Measurements from ENCODE around the gene SNRNP25.

The SNRNP25 gene

DNA sequence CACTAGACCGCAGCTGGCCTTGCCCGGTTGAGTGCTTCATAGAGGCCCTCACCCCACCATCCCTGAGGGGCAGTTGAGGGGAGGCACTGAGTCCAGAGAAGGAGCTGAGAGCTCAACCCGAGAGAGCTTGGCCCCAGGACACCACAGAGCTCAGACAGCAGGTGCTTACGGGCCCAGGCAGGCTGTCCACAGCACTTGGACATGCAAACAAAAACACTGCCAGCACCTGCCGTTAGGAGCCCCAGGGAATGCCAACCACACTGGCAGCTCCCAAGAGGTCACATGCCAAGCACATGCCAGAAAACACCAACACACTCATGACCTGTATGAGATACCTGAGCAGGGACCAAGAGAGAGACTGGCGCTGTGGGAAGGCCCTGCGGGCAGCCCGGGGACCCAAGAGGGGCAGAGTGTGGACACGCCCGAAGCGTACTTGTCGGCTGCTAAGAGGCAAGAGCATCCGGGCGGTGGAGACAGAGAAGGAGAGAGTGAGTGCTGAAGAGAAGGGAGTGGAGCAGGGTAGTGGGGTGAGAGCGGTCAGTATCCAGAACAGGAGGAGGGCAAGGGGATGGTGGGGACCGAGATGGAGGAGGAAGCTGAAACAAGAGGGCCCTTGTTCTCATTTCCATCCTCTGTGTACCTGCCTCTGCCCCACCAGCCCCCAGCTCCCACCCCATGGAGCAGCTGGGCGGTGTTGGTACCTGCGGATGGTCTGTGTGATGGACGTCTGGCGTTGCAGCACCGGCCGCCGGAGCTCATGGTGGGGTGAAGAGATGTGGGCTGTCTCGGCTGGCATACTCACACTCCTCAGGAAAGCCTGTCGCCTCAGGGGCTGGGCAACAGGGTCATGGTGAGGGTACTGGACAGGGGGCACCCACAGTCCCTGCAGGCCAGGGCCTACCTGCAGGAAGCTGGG lies 10.6 kb downstream of the SNRNP25 start:
- no peak for DNase-seq

DNA sequence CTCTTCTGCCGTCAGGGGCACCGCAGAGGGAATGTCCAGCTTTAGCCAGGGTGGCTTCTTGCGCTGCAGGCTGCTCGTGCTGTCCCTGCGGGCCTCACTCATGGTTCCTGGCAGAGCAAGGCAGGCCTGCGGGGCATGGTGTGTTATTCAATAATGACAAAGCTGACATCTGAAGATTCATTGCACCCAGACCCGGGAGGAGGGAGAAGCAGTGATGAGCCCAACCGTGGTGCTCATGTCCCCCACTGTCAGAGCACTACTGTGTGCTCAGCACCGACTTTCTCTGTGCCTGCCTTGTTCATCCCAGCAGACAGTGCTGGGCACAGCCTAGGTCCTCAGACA lies 11.3 kb downstream of the SNRNP25 start:
- no peak for DNase-seq

DNA sequence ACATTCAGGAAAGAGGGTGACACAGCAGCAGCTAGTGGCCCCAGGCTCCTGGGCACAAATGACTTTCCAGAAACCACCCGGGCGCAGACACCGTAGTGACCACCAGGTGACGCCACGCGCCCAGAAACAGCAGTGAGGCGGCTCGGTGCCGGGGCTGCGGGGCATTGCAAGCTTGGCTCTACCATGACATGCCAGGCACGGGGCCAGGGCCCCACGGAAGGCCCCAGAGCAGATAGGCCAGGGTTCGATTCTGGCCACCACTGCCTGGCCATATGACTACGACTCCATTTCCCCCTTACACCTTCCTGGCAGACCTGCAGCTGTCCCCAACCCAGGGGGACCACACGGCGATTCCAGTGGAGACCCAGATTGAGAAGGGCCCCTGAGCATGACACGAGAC lies 12.1 kb downstream of the SNRNP25 start:
- peak; percentile 78 to 84 for DNase-seq

DNA sequence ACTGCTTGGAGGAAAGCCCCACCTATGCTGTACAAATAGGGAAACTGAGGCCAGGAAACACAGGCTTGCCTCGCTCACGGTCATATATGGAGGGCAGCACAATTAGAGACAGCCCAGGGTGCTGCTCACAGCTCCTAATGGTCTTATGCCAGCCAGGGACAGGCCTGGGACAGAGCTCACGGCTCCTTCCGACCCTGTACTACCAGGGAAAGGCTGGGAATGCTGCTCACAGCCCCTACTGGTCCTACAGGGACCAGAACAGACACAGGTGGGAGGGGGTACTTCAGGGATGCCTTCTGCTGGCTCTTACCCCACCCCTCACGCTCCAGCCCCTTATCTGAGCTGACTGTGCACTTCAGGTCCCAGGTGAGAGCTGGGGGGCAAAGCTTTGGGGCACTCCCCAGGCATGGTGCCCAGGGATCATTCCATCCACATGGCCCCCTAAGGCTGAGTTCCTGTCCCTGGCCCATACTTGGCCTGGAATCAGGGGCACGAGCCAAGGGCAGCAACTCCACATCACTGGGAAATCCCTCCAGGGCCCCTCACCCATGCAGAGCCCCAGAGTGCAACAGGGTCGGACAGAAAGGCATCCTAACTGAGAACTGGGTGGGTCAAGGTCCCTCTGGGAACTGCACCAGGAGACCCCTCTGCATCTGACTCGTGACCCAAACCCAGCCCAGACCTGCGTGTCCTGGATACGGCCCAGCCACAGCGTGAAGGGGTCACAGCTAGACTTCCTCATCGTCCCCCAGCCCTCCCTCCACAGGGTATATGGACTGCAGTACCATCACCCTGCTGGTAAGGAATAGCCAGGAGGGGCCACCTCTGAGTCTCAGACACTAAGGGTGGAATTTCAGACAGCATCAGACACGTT lies 12.9 kb downstream of the SNRNP25 start:
- DNase-seq = no peak

DNA sequence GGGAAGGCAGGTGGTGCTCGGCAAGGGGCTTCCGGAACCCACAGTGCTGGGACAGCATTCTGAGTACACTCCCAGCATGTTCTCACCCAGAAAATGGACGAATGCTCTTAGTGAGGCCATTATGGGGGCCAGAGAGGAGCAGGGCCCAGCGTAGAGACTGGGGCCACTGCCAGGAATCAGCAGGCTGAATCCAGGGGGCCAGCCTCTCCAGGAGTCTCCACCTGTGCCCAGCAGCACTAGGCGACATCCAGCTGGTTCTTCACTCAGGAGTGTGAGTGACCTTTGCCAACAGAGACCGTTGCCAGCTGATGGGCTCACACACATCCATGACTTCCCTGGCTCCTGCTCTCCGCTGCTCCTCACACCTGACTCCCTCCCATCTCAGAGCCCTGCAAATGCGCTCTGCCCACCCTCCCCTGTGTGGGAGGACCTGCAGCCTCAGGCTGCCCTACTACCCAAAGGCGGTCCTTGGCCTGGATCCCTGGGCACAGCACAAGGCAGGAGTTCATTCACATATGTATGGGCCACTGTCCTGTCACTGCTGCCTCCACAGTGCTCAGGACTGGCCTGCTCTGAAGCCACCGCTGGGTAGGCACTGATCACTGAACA lies 13.7 kb downstream of the SNRNP25 start:
- no peak for DNase-seq

DNA sequence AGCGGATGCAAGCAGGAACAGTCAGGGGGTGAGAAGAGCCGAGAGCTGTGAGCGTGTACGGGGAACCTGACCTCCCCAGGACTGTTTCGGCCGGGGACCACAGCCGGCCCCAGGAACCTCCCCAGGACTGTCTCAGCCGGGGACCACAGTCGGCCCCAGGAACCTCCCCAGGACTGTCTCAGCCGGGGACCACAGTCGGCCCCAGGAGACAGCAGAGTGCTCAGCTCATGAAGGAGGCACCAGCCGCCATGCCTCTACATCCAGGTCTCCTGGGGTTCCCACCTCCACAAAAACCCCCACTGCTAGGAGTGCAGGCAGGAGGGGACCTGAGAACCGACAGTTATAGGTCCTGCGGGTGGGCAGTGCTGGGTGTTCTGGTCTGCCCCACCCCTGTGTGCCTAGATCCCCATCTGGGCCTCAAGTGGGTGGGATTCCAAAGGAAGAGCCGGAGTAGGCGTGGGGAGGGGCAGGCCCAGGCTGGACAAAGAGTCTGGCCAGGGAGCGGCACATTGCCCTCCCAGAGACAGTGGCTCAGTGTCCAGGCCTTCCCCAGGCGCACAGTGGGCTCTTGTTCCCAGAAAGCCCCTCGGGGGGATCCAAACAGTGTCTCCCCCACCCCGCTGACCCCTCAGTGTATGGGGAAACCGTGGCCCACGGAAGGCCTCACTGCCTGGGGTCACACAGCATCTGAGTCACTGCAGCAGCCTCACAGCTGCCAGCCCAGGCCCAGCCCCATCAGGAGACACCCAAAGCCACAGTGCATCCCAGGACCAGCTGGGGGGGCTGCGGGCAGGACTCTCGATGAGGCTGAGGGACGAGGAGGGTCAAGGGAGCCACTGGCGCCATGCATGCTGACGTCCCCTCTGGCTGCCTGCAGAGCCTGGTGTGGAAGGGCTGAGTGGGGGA lies 14.5 kb downstream of the SNRNP25 start:
- DNase-seq = no peak

DNA sequence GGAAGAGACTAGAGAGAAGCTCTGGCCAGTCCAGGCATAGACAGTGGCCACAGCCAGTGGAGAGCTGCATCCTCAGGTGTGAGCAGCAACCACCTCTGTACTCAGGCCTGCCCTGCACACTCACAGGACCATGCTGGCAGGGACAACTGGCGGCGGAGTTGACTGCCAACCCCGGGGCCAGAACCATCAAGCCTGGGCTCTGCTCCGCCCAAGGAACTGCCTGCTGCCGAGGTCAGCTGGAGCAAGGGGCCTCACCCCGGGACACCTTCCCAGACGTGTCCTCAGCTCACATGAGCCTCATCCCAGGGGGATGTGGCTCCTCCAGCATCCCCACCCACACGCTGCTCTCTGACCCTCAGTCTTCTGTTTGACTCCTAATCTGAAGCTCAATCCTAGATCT lies 15.6 kb downstream of the SNRNP25 start:
- no peak for DNase-seq

DNA sequence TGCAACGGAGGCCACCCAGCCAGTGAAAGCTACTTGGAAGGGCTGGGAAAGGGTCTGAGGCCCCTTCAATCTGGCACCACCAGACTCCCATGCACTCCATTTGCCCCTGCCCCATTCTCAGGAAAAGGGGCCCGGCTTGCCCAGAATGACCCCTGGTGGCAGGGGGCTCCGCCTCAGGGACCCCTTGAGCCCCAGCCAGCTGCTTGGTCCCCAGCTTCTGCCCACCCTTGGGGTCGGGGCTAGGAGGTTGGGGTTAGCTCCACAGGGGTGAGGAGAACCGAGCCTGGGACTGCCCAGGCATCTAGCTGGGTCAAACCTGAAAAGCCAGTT lies 17.5 kb downstream of the SNRNP25 start:
- DNase-seq = no peak

DNA sequence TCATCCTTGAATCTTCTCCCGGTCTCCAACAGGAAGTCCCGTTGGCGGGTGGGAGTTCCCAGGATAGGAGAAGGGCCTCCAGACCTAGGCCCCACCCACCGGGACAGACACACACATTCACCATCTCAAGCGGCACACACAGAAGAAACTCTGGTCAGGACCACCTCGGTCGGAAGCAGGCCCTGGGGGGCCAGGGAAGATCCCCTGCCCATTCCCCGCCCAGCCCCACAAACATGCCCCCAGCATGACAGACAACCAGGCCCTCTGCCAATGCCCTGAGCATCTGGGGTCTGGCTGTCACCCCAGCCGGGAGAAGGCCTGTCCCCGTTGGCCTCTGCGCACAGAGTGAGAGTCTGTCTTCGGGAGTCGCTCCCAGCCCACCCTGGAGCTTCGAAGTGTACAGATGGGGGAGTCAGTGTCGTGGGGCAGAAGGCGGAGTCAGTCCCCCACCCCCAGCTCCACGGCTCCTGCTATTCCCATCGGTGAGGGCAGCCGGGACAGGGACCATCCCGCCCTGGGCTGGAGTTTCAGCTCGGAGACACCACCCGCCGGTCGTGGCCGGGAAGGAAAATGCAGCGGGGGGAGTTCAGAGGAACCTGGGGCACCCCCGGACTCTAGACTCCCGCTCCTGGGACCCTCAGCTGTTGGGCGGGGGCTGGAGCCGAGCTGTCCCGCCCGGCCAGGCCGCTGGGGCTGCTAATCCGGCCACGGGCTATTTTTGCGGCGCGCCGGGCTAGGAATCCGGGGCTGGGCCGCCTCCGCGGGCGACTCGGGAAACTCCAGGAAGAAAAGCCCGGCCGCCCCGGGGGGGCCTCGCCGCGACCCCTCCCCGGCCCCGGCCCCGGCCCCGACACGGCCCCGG lies 18.1 kb downstream of the SNRNP25 start:
- DNase-seq = peak in 1 of 2 donors; percentile 13

DNA sequence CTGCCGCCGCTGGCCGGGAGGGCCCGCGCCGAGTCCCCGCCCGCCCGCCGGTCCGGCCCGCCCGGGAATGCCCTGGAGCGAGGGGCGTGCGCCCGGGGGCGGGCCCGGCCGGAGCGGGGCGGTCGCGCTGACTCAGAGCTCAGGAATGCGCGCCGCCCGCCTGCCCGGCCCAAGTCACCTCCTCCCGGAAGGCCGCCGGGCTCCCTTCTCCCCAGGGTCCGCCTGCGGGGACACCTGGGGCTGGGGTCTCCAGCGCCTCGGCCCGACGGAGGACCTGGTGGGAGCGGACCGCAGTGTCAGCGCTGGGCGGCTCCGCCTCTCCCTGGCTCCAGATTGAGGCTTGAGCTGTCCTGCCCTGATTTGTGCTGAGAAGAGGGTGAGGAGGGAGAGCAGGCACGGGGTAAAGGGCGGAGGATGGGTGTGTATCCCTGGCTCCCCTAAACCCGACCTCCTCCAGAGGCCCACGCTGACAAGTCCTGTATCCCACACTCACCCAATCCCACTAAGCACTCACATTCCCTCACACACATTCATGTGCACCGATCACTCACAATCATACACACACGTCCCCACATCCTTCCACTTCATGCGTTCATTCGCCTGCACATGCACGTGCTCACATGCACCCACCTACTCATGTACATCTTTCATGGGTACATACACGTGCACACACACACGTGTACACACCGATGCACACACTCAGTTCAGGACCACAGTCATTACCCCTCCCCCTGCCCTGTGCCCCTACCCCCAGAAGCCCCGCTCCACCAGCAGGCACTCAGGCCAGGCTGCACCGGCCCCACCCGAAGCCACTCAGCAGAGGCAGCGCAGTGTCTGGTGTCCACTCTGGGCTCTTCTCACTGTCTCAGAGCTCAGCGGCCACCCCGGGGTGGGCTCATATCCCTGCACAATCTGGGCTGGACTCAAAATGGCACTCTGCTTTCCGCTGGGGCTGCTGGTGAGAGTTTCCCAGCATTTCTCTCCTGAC lies 19.2 kb downstream of the SNRNP25 start, which contains the start of gene RHBDF1:
RHBDF1 (minus strand) TSS at position 71 of the 988 bp plus-strand sequence. CDS start 7,616 bp downstream, outside the sequence.
- peak in 1 of 2 donors; percentile 53 for DNase-seq

DNA sequence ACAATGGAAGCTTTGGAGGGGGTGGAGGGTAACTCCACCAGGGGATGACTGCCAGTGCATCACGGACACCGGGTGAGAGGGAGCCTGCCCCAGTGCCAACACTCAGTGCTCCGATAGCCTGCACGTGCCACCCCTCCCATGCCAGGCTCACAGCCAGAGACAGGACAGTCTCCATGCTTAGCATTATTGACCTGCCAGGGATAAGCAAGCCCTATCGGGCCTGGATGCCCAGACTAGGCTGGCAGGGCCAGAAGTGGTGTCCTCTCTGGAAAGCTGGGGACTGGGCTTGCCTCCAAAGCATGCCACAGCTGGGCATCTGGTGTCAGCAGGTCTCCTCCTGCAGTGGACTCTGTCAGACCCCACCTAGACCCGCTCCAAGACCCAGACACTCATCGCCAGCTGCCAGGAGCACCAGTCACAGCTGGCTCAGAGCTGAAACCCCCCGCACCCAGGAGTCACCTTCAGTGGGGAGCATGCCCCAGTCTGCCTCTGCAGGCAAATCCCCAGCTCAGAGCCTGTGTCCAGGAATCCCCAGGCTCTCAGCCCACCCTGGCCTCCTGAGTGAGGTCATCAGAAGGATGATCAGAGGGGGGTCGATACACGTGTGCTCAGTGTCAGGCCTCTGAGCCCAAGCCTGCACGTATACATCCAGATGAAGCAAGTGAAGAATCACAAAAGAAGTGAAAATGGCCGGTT lies 20.6 kb downstream of the SNRNP25 start:
- no peak for DNase-seq

DNA sequence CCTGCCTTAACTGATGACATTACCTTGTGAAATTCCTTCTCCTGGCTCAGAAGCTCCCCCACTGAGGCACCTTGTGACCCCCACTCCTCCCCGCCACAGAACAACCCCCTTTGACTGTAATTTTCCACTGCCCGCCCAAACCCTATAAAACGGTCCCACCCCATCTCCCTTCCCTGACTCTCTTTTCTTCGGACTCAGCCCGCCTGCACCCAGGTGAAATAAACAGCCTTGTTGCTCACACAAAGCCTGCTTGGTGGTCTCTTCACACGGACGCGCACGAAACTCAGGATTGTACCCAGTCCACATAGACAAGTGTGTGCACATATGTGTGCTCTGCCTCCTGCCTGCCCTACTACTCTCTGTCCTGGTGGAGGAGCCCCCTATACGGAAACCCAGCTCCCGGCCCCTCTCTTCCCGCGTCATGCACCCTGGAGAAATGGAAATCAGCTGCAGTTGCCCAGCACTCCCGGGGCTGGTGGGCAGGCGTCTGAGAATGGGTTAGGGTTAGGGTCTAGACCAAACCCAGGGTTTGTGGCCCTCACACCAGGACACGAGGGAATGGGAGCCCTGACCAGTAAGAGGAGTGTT lies 21.2 kb downstream of the SNRNP25 start:
- no peak for DNase-seq

DNA sequence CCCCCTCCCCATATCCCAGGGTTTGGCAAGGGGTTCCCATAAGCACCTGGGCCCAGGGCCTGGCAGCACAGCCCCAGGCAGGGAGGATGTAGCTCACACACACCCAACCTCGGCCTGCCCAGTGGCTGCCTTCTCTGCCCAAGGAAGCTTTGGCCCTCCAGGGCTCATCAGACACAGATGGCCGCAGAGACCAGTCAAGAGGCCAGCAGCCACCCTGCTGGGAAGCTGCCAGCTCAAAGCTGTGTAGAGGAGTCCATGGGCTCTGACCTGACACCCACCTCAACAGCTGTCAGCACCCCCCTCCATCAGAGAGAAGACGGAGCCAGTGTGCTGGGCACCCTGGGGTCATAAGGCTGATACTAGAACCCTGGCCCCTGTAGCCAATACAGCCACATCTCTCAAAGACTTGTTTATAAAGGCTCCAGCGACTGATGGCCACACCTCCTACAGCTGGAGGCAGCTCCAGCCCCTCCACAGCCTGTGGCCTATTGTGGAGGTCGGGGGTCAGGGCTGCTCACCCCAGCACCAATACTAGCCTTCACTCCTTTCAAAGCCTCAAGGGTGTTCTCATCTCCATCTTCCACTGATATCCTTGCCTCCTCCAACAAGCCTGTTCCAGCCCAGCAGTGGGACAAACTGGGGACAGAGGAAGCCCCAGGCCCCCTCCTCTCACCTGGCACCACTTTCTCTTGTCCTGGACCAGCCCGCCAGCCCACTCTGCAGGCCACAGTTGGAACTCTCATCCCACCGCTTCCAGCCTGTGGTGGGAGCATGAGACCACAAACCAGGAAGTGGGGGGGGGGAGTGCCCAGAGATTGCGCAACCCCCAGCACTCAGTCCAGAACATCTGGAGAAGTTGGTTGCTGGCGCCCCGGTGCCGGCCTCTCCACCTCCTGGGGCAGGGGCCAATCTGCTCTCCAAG lies 22.2 kb downstream of the SNRNP25 start:
- DNase-seq = peak; percentile 68 to 86

DNA sequence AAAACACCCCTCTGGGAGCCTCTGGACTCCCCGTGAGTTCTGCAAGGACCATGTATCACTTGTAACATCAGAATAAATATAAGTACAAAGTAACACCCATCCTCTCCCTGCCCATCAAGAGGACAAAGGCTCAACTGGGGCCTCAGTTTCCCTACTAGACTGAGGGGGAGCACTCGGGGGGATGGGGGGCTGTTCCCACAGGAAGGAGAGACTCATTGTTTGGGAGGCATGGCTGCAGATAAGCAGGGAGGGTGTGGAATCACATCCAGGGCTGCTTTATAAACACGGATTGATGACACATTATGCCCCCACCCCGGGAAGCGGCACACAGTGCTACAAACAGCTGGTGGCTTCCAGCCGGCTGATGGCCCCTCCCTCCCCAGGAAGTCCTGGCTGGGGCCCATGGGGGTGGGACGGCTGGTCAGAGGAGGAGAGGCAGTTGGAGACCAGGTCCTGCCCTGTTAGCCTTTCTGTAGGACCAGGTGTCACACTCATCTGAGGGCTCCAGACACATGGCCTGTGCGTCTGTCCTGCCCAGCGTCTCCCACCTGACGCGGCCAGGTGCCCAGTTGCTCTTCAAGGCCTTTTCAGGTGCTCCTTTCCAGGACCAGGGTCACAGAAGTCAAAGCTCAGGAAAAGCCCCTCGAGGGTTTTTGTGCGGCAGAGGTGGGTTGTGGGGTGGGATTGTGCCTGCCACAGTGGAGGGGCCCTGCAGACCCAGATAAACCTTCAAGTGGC lies 23.1 kb downstream of the SNRNP25 start:
- peak in 1 of 2 donors; percentile 34 for DNase-seq

DNA sequence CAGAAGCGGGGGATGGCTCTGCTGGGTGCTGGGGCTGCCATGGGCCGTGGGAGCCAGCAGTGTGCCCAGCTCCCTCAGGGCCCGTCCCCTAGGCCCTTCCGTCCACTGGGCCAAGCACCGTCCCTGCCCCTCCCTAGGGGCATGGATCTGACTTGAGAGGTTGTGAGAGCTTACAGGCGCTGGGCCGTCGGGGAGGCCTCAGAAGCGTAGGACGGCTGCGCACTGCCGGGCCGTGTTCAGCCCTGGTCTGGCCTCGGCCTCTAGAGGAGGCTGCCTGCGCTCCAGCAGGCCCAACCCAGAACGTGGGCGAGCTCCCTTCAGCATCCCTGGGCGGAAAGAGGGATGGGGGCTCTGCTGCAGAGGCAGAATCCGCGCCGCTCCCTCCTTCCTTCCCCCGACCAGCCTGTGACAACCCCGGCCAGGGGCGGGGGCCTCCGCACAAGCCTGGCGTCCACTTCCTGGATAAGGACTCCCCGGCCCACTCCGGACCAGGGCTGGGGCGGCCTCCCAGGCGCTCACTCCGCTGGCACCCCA lies 23.7 kb downstream of the SNRNP25 start:
- DNase-seq = peak; percentile 37 to 59

DNA sequence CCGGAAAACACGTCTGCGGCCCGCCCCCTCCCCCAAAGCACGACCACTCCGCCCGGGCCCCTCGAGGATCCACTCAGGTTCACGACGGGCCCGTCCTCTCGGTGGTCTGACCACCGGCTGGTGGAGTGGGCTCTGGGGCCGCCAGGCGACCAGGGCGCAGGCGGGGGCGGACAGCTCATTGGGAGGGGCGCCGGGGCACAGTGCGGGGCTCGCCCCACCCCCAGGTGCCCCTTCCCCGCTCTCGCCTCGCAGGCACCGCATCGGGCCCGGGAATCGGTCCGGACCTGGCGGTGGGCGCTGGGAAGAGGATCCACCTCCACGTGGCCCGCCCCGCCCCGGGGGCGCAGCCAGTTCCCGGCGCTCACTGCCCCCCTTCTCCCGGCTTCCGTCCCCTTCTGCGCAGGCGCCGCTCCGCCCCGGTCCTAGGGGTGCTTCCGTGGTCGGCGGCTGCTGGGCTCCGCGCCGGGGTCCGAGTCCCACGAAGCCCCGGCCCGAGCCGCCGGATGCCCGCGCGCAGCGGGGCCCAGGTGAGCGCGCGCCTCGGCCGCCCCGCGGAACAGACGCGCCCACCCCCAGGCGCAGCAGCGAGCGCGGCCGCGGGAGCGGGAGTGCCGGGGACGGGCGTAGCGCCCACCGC lies 24.3 kb downstream of the SNRNP25 start, which contains the start of gene MPG:
MPG (plus strand) TSS at position 419 of the 637 bp plus-strand sequence; CDS start at position 504, 85 bp downstream.
- peak; percentile 77 to 89 for DNase-seq
